Smooth muscle cell (in vitro differentiated cells): ENCODE data around the gene KCNMA1. TPM values are rescaled to one million over a fixed set of nuclear protein-coding genes. Genes with fewer than 3 reads are reported as not detected.
A peak's percentile ranks its signal among the peaks of the same experiment; 100 is the strongest.

Experiments
- DNase-seq: peaks from one replicate; lab custom pipeline; 2025; ENCODE audit not compliant: unreplicated experiment; lab: John Stamatoyannopoulos, UW
- H2AFZ ChIP-seq: fragments of 200-600 bp; sonication (generic); 2 replicates; pipeline ENCODE4 v1.6.0; 2016; ENCODE audit warnings: antibody characterized with exemption, low read depth, mild to moderate bottlenecking
- H3F3A ChIP-seq: fragments of 200-600 bp; sonication (generic); 2 replicates; pipeline ENCODE4 v1.6.0; 2017; ENCODE audit warnings: antibody characterized with exemption, low read depth
- H3K27ac ChIP-seq: fragments of 200-600 bp; sonication (generic); 2 replicates; pipeline ENCODE4 v1.5.1; 2016; ENCODE audit warnings: low read depth, mild to moderate bottlenecking
- H3K27me3 ChIP-seq: fragments of 200-600 bp; sonication (generic); 2 replicates; pipeline ENCODE4 v1.6.1; 2016; ENCODE audit warnings: low read depth, mild to moderate bottlenecking
- H3K36me3 ChIP-seq: fragments of 200-600 bp; sonication (generic); 2 replicates; pipeline ENCODE4 v1.5.1; 2016; ENCODE audit warnings: low read depth
- H3K4me1 ChIP-seq: fragments of 200-600 bp; sonication (generic); 2 replicates; pipeline ENCODE4 v1.5.1; 2016; ENCODE audit warnings: low read depth
- H3K4me2 ChIP-seq: fragments of 200-600 bp; sonication (generic); 2 replicates; pipeline ENCODE4 v1.6.0; 2016; ENCODE audit warnings: mild to moderate bottlenecking
- H3K4me3 ChIP-seq: fragments of 200-600 bp; sonication (generic); 2 replicates; pipeline ENCODE4 v1.5.1; 2016; ENCODE audit warnings: mild to moderate bottlenecking
- H3K79me2 ChIP-seq: fragments of 200-600 bp; sonication (generic); 2 replicates; pipeline ENCODE4 v1.6.0; 2016; ENCODE audit warnings: low read depth, mild to moderate bottlenecking
- H3K9ac ChIP-seq: fragments of 200-600 bp; sonication (generic); 2 replicates; pipeline ENCODE4 v1.6.0; 2016; ENCODE audit warnings: low read depth
- H3K9me3 ChIP-seq: fragments of 200-600 bp; sonication (generic); replicated peaks from 2 replicates; pipeline ENCODE4 v1.5.1; 2016; ENCODE audit warnings: low read depth
- H4K20me1 ChIP-seq: fragments of 200-600 bp; sonication (generic); 2 replicates; pipeline ENCODE4 v1.6.0; 2016; ENCODE audit warnings: low read depth
- WGBS: methylation state at CpG from one replicate; pipeline ENCODE4 v1.1.7; 2016; ENCODE audit warnings: low lambda C conversion rate; 5-methylcytosine and 5-hydroxymethylcytosine counted together
- polyA plus RNA-seq: library from polyadenylated mRNA; unstranded; fragments of >200 nt; fragmentation: Nextera tagmentation; extraction: Ambion mirVana; gene quantifications from 2 replicates; pipeline ENCODE4 v1.2.1, GENCODE V29; 2016
- total RNA-seq: library from RNA; depleted of rRNA; stranded (reverse); fragments of >200 nt; gene quantifications from 2 replicates; pipeline ENCODE4 v1.2.3, GENCODE V29; 2014
- TF ChIP-seq, protein P1 (sequence below): fragments of 200-600 bp; sonication (generic); IDR thresholded peaks from 2 replicates; pipeline ENCODE4 v1.5.1; 2017; ENCODE audit warnings: borderline replicate concordance, mild to moderate bottlenecking, antibody characterized with exemption; ENCODE audit not compliant: insufficient read depth, poor library complexity, severe bottlenecking

Gene KCNMA1
- total and polyA plus RNA-seq, 2 experiments from 2014 or later = 9.1 to 23.4 TPM

DNA sequence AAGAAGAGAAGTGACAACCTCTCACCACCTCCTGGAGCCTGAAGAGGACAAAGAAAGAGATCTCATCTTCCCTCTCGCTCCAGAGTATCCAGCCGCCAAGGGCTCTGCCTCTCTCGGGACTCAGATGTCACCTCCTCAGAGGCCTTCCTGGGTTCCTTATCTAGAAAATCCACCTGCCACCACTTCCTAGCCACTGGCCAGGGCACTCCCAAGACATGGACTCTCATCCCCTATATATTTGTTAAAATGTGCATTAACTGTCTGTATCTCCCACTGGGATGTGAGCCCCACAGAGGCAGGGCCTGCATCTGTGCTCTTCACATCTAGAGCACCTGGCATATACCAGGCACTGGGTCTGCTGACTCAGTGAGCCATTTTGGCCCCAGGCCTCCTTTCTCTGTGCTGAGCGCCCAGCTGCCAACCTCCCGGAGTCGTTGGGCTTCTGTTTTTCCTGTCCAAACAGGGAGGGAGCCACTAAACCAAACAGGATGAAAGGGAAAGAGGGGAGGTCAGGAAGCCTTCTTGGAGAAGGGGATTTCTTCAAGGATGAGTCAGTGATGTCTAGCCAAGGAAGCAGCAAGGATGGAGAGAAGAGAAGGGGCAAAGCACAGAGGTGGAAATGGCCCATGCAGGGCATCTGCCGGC is 58.9 kb downstream of the KCNMA1 start:
- no peaks in the 10 kb centered on the region for H3F3A ChIP-seq
- no peaks in the 10 kb centered on the region for H3K9me3 ChIP-seq
- TF ChIP-seq, protein P1, sequence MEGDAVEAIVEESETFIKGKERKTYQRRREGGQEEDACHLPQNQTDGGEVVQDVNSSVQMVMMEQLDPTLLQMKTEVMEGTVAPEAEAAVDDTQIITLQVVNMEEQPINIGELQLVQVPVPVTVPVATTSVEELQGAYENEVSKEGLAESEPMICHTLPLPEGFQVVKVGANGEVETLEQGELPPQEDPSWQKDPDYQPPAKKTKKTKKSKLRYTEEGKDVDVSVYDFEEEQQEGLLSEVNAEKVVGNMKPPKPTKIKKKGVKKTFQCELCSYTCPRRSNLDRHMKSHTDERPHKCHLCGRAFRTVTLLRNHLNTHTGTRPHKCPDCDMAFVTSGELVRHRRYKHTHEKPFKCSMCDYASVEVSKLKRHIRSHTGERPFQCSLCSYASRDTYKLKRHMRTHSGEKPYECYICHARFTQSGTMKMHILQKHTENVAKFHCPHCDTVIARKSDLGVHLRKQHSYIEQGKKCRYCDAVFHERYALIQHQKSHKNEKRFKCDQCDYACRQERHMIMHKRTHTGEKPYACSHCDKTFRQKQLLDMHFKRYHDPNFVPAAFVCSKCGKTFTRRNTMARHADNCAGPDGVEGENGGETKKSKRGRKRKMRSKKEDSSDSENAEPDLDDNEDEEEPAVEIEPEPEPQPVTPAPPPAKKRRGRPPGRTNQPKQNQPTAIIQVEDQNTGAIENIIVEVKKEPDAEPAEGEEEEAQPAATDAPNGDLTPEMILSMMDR = no peak
- no peaks in the 10 kb centered on the region for H3K4me1 ChIP-seq
- H2AFZ ChIP-seq = no peak overlapping the region
- 65% methylated on average over 7 of the region's 7 CpGs for WGBS
- no peak overlapping the region for H3K4me2 ChIP-seq
- H3K79me2 ChIP-seq = no peaks in the 10 kb centered on the region
- H3K36me3 ChIP-seq = no peaks in the 10 kb centered on the region
- no peak for DNase-seq
- no peak overlapping the region for H3K9ac ChIP-seq
- no peaks in the 10 kb centered on the region for H4K20me1 ChIP-seq
- peak overlapping the region; percentile 60 for H3K27ac ChIP-seq
- no peak overlapping the region for H3K4me3 ChIP-seq
- H3K27me3 ChIP-seq = no peaks in the 10 kb centered on the region

DNA sequence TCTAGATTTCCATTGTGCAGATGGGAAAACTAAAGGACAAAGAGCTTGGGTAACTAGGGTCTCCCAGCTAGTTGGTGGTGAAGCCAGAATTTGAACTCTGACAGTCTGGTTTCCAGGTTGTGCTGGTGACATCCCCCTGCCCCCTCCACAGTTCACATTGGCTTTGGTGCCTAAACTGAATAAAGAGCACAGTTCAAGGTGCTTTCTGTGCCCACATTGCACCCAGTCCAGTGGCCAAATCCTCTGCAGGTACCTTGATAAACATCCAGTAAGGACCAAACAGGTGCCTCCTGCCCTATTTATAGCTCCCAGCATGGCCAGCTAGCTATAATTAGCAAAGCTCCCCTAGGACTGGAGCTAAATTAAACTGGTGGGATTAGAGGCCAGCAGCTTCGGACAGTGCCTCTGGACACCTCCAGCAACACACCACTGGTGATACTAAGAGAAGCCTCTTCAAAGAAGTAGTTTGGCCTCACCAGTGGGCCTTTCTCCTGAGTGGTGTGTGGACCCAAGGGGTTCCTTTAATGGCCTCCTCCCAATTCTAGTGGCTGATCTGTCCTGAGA is 59.9 kb downstream of the KCNMA1 start:
- DNase-seq = no peak
- H3K36me3 ChIP-seq = no peaks in the 10 kb centered on the region
- WGBS = 95% methylated on average over 1 of the region's 1 CpG
- no peak overlapping the region for H3K4me2 ChIP-seq
- TF ChIP-seq, protein P1 = no peak
- H3K4me1 ChIP-seq = no peaks in the 10 kb centered on the region
- H3K27ac ChIP-seq = no peak overlapping the region
- no peak overlapping the region for H3K9ac ChIP-seq
- H3K79me2 ChIP-seq = no peaks in the 10 kb centered on the region
- no peaks in the 10 kb centered on the region for H4K20me1 ChIP-seq
- H3F3A ChIP-seq = no peaks in the 10 kb centered on the region
- H3K4me3 ChIP-seq = no peak overlapping the region
- H3K27me3 ChIP-seq = no peaks in the 10 kb centered on the region
- H2AFZ ChIP-seq = no peak overlapping the region
- no peaks in the 10 kb centered on the region for H3K9me3 ChIP-seq

DNA sequence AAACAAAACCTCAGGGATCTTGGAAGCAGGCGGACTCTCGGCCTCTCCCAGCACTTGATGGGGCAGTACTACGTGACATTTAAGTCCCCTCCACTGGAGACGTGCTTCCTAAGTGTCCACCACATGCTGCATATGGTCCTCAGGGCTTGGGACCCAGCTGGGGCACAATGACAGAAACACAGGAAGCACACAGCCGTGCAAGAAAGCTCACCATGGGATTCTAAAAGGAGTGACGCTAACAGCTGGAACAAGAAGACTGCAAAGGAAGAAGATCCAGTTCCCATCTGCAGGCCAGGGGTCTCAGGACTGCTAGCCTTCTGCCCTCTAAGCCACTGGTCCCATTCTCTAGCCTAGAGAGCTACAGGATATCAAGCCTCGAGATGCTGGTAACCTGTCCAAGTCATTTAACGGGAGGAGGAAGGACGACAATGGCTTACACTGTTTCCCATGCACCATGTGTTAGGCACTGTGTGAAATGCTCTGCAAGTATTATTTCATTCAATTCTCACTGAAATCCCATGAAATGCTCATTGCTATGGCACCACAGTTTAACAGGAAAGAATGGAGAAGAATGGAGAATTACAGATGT is 61.1 kb downstream of the KCNMA1 start:
- Histone ChIP-seq H3K4me1 (no peaks in the 10 kb centered on the region), H3K9ac (no peak overlapping the region), H3K27me3 (no peaks in the 10 kb centered on the region), H3K9me3 (no peaks in the 10 kb centered on the region), H3K79me2 (no peaks in the 10 kb centered on the region), H3K27ac (no peak overlapping the region), H2AFZ (no peak overlapping the region), H4K20me1 (no peaks in the 10 kb centered on the region), H3F3A (no peaks in the 10 kb centered on the region), H3K4me2 (no peak overlapping the region), H3K36me3 (no peaks in the 10 kb centered on the region), H3K4me3 (no peak overlapping the region)
- TF ChIP-seq, protein P1 = no peak
- no peak for DNase-seq
- WGBS = 95% methylated on average over 9 of the region's 9 CpGs
